Measurements from ENCODE around the gene EPHA7. TPM values are rescaled to one million over a fixed set of nuclear protein-coding genes. Genes with fewer than 3 reads are reported as not detected.

EPHA7 gene
- total RNA-seq, 2 experiments from 2014 or later: not detected

DNA sequence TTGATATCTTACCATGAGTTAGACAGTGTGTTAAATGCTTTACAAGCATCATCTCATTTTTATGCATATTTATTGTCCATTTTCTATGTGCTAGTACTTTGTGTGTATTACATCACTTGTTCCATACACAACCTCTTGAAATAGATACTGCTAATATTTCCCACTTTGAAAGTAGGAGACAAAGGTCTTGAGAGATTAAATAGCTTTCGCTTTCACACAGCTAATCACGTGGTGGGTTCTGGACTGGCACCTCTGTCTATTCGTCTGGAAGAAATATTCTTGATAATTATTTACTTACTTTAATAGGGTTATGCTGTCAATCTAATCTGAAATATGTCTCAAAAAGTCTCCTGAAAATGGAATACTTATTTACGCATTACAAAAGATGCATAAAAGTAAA, 30.2 kb downstream of the EPHA7 start:
- DNase-seq (no peak), ATAC-seq (no peak)
- H3K27ac Mint-ChIP-seq: no peak overlapping the region
- CTCF ChIA-PET: interaction anchor here (1.5 kb wide), 1 partner anchor 34 kb away, joined by 3 read pairs; no protein-coding TSS in a partner anchor
- H3K4me3 Mint-ChIP-seq: no peak overlapping the region
- H3K27me3 Mint-ChIP-seq (ENCODE audit: low read depth): no peaks in the 10 kb centered on the region
- H3K36me3 Mint-ChIP-seq (ENCODE audit: low read depth): no peaks in the 10 kb centered on the region
- H3K9me3 Mint-ChIP-seq (ENCODE audit: insufficient read depth): no peaks in the 10 kb centered on the region
- POLR2A ChIA-PET: no interaction called here
- H3K4me1 Mint-ChIP-seq (ENCODE audit: low read depth): no peaks in the 10 kb centered on the region

DNA sequence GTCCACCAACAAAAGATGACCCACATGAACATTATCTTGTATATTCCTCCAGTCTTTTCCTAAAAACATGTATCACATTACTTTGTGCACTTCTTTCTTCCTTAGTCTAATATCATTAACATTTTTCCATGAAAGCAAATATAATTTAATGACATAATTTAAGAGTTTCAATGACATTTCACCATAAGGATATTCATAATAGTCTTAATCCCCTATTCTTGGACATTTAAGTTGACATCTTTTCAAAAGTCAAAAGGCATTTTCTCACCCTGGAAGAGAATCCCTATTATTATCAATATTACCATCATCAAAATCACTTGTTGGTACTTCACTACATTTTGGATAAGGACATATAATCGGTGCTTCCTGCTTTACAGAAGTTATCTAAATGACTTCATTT, 31.3 kb downstream of the EPHA7 start:
- H3K27ac Mint-ChIP-seq: no peak overlapping the region
- H3K4me3 Mint-ChIP-seq: no peak overlapping the region
- ATAC-seq (no peak), DNase-seq (no peak)
- no peaks in the 10 kb centered on the region for H3K36me3 Mint-ChIP-seq (ENCODE audit: low read depth)
- H3K9me3 Mint-ChIP-seq (ENCODE audit: insufficient read depth): no peaks in the 10 kb centered on the region
- no peaks in the 10 kb centered on the region for H3K27me3 Mint-ChIP-seq (ENCODE audit: low read depth)
- no peaks in the 10 kb centered on the region for H3K4me1 Mint-ChIP-seq (ENCODE audit: low read depth)
- CTCF ChIA-PET: interaction anchor here (1.5 kb wide), 1 partner anchor 35 kb away, joined by 3 read pairs; no protein-coding TSS in a partner anchor
- POLR2A ChIA-PET: no interaction called here

DNA sequence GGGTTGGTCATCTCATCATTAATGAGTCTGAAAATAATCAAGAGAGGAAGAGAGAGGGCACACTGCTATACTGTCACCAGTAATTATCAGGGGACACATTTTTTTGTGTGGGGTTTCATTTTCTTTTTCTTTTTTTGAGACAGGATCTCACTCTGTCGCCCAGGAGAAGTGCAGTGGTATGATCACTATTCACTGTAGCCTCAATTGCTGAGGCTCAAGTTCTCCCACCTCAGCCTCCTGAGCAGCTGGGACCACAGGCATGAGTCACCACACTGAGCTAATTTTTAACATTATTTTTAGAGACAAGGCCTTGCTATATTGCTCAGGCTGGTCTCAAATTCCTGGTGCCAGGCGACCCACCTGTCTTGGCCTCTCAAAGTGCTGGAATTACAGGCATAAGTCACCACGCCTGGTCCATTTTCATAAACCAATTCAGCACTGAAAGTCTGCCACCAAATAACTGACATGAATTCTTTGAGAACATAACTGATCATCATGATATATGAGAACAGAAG, 43.3 kb downstream of the EPHA7 start:
- H3K27ac Mint-ChIP-seq: no peak overlapping the region
- CTCF ChIA-PET: no interaction called here

GRCh38 chr6:93373445-93373844, 45.9 kb downstream of the EPHA7 start:
- DNase-seq (no peak), ATAC-seq (no peak)
- H3K36me3 Mint-ChIP-seq (ENCODE audit: low read depth): no peaks in the 10 kb centered on the region
- ChIA-PET POLR2A (no interaction called here), CTCF (interaction anchor here (0.6 kb wide), 1 partner anchor 1730 kb away, joined by 3 read pairs; no protein-coding TSS in a partner anchor)
- H3K27me3 Mint-ChIP-seq (ENCODE audit: low read depth): no peaks in the 10 kb centered on the region
- H3K9me3 Mint-ChIP-seq (ENCODE audit: insufficient read depth): no peaks in the 10 kb centered on the region
- H3K4me3 Mint-ChIP-seq: no peak overlapping the region
- no peak overlapping the region for H3K27ac Mint-ChIP-seq
- no peaks in the 10 kb centered on the region for H3K4me1 Mint-ChIP-seq (ENCODE audit: low read depth)

More for the DNA sequence above, 43.3 kb downstream of the EPHA7 start:
- H3K27me3 Mint-ChIP-seq (ENCODE audit: low read depth): no peaks in the 10 kb centered on the region
- POLR2A ChIA-PET: no interaction called here
- ATAC-seq: no peak
- H3K9me3 Mint-ChIP-seq (ENCODE audit: insufficient read depth): no peaks in the 10 kb centered on the region
- DNase-seq: no peak
- no peaks in the 10 kb centered on the region for H3K4me1 Mint-ChIP-seq (ENCODE audit: low read depth)
- H3K4me3 Mint-ChIP-seq: no peak overlapping the region
- no peaks in the 10 kb centered on the region for H3K36me3 Mint-ChIP-seq (ENCODE audit: low read depth)

DNA sequence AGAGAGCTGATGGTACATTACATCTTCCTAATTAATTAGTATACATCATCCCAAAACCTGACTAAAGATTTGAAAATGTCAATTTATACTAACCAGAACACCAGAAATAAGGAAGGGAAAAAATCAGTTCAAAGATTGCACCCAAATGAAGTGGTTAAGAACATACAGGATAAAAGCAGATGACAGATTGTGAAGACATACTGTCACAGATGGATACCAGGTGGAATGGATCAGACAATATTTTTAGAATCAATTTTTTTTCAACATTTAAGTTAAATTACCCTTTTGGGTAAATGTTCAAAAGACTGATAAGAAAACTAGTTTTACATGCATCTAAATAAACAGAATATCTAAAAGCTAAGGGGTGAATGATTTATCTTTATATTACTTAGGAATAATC, 47.6 kb downstream of the EPHA7 start:
- POLR2A ChIA-PET: no interaction called here
- H3K4me1 Mint-ChIP-seq (ENCODE audit: low read depth): no peaks in the 10 kb centered on the region
- H3K4me3 Mint-ChIP-seq: no peak overlapping the region
- no peaks in the 10 kb centered on the region for H3K9me3 Mint-ChIP-seq (ENCODE audit: insufficient read depth)
- no peak for DNase-seq
- no peak overlapping the region for H3K27ac Mint-ChIP-seq
- no peaks in the 10 kb centered on the region for H3K27me3 Mint-ChIP-seq (ENCODE audit: low read depth)
- CTCF ChIA-PET: no interaction called here
- ATAC-seq: no peak
- H3K36me3 Mint-ChIP-seq (ENCODE audit: low read depth): no peaks in the 10 kb centered on the region

DNA sequence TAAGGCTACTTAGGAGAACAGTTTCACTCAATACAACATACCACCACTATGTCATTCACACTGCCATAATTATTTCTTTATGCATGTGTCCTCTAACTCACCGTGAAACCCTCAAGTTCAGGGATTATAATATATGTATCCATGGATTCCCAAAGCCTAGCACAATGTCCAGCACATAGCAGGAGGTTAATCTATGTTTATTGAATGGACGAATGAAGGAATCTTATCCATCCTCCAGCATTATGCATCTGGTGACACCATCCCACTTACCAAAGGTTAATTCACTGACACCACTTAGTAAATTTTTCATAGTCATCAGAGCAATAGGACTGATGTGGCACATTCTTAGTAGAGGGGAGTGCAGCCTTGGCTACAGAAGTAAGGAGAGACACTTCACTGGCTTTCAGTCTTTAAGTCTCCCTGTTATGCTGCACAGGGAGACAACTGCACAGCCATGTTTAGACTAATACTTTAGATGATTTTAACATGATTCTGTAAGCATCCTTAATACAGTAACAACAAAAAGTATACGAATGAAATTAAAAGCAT, 49.7 kb downstream of the EPHA7 start:
- POLR2A ChIA-PET: no interaction called here
- H3K27me3 Mint-ChIP-seq (ENCODE audit: low read depth): no peaks in the 10 kb centered on the region

DNA sequence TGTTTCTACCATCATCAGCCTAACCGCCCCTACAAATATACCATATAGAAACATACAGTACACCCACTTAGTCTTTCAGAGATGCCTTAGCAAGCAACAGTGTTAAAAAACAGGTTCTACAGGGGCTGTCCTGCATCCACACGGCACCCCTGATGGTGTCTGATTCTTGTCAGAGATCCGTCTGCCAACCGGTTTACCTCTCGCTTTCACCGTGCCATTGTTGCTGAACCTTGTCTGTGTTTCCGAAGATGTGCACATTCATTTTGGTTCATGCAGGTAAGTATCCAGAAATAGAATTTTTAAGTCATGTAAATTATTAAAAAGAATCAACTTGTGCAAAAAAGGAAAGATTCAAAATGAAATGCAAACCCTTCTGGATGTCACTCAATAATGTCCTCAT, 52.9 kb downstream of the EPHA7 start:
- ATAC-seq: no peak

More for the DNA sequence above, 49.7 kb downstream of the EPHA7 start:
- no peak overlapping the region for H3K4me3 Mint-ChIP-seq
- H3K27ac Mint-ChIP-seq: no peak overlapping the region
- CTCF ChIA-PET: no interaction called here
- no peaks in the 10 kb centered on the region for H3K4me1 Mint-ChIP-seq (ENCODE audit: low read depth)
- ATAC-seq (no peak), DNase-seq (no peak)
- no peaks in the 10 kb centered on the region for H3K9me3 Mint-ChIP-seq (ENCODE audit: insufficient read depth)
- no peaks in the 10 kb centered on the region for H3K36me3 Mint-ChIP-seq (ENCODE audit: low read depth)

DNA sequence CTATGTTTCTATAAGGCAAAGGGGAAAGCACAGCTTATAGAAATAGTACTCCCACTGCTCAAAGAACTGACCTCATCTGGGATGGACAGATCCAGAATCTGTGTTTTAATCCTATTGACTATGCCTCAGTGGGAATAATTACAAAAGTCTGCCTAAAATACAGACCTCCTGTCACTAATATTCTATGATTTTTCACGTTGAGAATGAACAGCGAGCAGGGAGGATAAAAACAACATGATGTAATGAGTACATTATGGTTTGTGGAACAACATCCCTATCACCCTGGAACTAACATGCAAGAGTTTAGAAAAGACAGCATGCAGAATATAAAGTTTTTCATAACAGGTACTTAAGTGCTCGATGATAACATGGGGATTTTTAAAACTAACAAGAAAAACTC, 53.9 kb downstream of the EPHA7 start:
- Mint-ChIP-seq H3K27ac (no peak overlapping the region), H3K36me3 (ENCODE audit: low read depth) (no peaks in the 10 kb centered on the region), H3K27me3 (ENCODE audit: low read depth) (no peaks in the 10 kb centered on the region), H3K4me3 (no peak overlapping the region), H3K4me1 (ENCODE audit: low read depth) (no peaks in the 10 kb centered on the region), H3K9me3 (ENCODE audit: insufficient read depth) (no peaks in the 10 kb centered on the region)
- ATAC-seq (no peak), DNase-seq (no peak)
- ChIA-PET POLR2A (no interaction called here), CTCF (no interaction called here)

More for the DNA sequence above, 52.9 kb downstream of the EPHA7 start:
- Mint-ChIP-seq H3K27ac (no peak overlapping the region), H3K4me1 (ENCODE audit: low read depth) (no peaks in the 10 kb centered on the region), H3K27me3 (ENCODE audit: low read depth) (no peaks in the 10 kb centered on the region), H3K9me3 (ENCODE audit: insufficient read depth) (no peaks in the 10 kb centered on the region), H3K4me3 (no peak overlapping the region), H3K36me3 (ENCODE audit: low read depth) (no peaks in the 10 kb centered on the region)
- no peak for DNase-seq
- ChIA-PET CTCF (no interaction called here), POLR2A (no interaction called here)

DNA sequence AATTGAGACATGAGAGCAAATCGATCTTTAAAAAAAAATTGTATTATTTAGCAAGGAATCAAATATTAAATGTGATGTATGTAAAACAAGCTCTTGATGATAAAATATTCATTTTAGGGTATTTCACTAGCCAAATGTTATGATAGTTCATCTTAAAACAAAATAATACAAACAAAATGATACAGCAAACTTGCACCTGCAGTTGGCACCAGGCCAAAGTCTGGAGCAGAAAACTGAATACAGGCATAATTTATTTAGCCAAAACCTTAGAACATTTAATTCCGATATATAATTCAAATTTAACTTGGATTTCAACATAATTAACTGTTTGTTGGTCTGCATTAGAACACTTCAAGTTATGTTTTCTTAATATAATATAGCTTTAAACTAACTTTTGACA, 60.9 kb downstream of the EPHA7 start:
- DNase-seq (no peak), ATAC-seq (no peak)
- Mint-ChIP-seq H3K36me3 (ENCODE audit: low read depth) (no peaks in the 10 kb centered on the region), H3K9me3 (ENCODE audit: insufficient read depth) (peaks cover 6% of the 10 kb centered on the region), H3K27me3 (ENCODE audit: low read depth) (no peaks in the 10 kb centered on the region), H3K4me3 (no peak overlapping the region), H3K27ac (no peak overlapping the region), H3K4me1 (ENCODE audit: low read depth) (no peaks in the 10 kb centered on the region)
- POLR2A ChIA-PET: no interaction called here
- CTCF ChIA-PET: no interaction called here

DNA sequence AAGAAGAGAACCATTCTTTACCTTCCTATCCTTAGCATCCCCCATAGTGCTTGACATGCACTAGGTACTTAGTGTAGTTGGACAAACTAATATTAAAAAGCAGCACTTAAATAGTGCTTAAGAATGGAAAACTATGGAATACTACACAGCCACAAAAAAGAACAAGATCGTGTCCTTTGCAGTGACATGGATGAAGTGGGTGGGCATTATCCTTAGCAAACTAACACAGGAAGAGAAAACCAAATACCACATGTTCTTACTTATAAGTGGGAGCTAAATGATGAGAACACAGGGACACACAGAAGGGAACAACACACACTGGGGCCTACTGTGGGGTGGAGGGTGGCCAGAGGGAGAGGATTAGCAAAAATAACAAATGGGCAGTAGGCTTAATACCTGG, 66.8 kb downstream of the EPHA7 start:
- Mint-ChIP-seq H3K36me3 (ENCODE audit: low read depth) (no peaks in the 10 kb centered on the region), H3K4me1 (ENCODE audit: low read depth) (no peaks in the 10 kb centered on the region), H3K27me3 (ENCODE audit: low read depth) (no peaks in the 10 kb centered on the region), H3K27ac (no peak overlapping the region), H3K9me3 (ENCODE audit: insufficient read depth) (peaks cover 6% of the 10 kb centered on the region), H3K4me3 (no peak overlapping the region)
- ATAC-seq: no peak
- CTCF ChIA-PET: no interaction called here
- no peak for DNase-seq
- POLR2A ChIA-PET: no interaction called here

DNA sequence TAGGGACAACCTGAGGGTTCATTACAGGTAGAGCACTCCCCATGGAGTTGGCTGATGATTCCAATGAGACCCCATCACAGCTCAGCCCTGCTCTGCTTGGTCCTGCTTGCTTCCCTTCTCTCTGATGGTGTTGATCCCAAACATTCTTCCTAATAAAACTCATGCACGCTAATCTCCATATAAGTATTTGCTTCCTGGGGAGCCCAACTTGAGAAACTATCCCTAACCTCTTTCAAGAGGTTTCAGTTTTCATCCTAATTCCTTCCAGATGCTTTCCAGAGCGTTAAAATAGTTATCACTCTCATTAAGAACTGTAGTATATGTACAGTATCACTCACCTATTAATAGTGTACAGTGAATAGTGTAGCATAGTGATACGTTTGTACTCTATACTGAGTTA, 68.1 kb downstream of the EPHA7 start:
- CTCF ChIA-PET: no interaction called here
- DNase-seq: no peak
- no peak overlapping the region for H3K4me3 Mint-ChIP-seq
- ATAC-seq: no peak
- POLR2A ChIA-PET: no interaction called here
- no peaks in the 10 kb centered on the region for H3K4me1 Mint-ChIP-seq (ENCODE audit: low read depth)
- H3K36me3 Mint-ChIP-seq (ENCODE audit: low read depth): no peaks in the 10 kb centered on the region
- no peaks in the 10 kb centered on the region for H3K27me3 Mint-ChIP-seq (ENCODE audit: low read depth)
- no peak overlapping the region for H3K27ac Mint-ChIP-seq
- peaks cover 6% of the 10 kb centered on the region for H3K9me3 Mint-ChIP-seq (ENCODE audit: insufficient read depth)

DNA sequence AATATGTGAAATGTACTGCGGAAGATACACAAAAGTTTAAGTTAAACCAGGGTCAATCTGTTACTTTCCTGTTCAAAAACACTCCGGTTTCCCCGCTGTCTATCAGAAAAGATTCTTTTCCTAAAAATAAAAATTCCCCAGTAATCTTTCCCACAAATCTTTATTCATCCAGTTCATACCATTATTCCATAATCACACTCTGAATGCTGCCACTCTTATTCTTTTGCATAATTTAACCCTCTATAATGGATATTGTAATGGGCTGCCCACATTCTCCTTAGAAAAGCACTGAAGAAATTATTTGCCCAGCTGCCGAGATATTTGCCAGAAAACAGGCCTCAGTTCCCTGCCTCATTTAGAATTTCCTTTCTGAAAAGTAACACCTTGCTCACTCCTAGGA, 68.6 kb downstream of the EPHA7 start:
- ATAC-seq: no peak
- H3K27ac Mint-ChIP-seq: no peak overlapping the region

GRCh38 chr6:93344333-93344835, 75.0 kb downstream of the EPHA7 start:
- POLR2A ChIA-PET: no interaction called here
- no peaks in the 10 kb centered on the region for H3K9me3 Mint-ChIP-seq (ENCODE audit: insufficient read depth)
- H3K4me3 Mint-ChIP-seq: no peak overlapping the region
- ATAC-seq (no peak), DNase-seq (no peak)
- CTCF ChIA-PET: no interaction called here
- H3K4me1 Mint-ChIP-seq (ENCODE audit: low read depth): no peaks in the 10 kb centered on the region
- no peaks in the 10 kb centered on the region for H3K36me3 Mint-ChIP-seq (ENCODE audit: low read depth)
- no peak overlapping the region for H3K27ac Mint-ChIP-seq
- no peaks in the 10 kb centered on the region for H3K27me3 Mint-ChIP-seq (ENCODE audit: low read depth)

More for the DNA sequence above, 68.6 kb downstream of the EPHA7 start:
- ChIA-PET CTCF (no interaction called here), POLR2A (no interaction called here)
- Mint-ChIP-seq H3K4me3 (no peak overlapping the region), H3K4me1 (ENCODE audit: low read depth) (no peaks in the 10 kb centered on the region), H3K9me3 (ENCODE audit: insufficient read depth) (peaks cover 6% of the 10 kb centered on the region), H3K27me3 (ENCODE audit: low read depth) (no peaks in the 10 kb centered on the region), H3K36me3 (ENCODE audit: low read depth) (no peaks in the 10 kb centered on the region)
- no peak for DNase-seq

All from activated CD8-positive, alpha-beta T cell treated with anti-CD3 and anti-CD28 coated beads, Interleukin-2, amount 10 ng/mL, durations not matched to agents 7 days and 5 days (primary cell).